GF-D8 (cell line): ENCODE results near the gene TMCC1.
"Not testable (repeated sequence)": the region's sequence is repeated elsewhere in the genome, so short reads cannot be mapped to it uniquely, and the experiment has no call there.

Experiments used
- DNase-seq: peaks from one replicate; lab custom pipeline; 2025; lab: John Stamatoyannopoulos, UW

Gene TMCC1

GRCh38 chr3:129645286-129645685 lies 248.2 kb downstream of the TMCC1 start:
- DNase-seq: peak; percentile 24

DNA sequence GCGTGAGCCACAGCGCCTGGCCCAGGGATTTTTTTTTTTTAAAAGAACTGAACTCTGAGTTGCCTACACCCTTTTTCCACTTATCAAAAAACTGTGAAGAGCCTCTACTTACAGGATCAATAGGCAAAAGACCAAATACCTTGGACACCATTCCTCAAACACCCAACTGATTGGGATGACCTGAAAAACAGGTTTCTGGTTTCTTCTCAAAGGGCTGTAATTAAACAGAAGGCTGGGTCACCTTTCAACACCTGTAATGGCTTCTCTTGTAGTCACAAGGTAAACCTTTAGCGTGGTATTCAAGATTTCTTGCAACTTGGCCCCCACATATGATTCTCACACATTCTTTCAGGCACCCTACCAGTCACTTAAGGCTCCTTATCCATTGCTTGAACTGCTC lies 248.7 kb downstream of the TMCC1 start:
- DNase-seq: no peak

GRCh38 chr3:129641567-129642260 lies 251.8 kb downstream of the TMCC1 start:
- DNase-seq: not testable (repeated sequence)

- not testable (repeated sequence) for DNase-seq
These were observed 252.5 kb downstream of the TMCC1 start for GRCh38 chr3:129640985-129641384.

GRCh38 chr3:129638481-129638880 lies 255.0 kb downstream of the TMCC1 start:
- DNase-seq: no peak

DNA sequence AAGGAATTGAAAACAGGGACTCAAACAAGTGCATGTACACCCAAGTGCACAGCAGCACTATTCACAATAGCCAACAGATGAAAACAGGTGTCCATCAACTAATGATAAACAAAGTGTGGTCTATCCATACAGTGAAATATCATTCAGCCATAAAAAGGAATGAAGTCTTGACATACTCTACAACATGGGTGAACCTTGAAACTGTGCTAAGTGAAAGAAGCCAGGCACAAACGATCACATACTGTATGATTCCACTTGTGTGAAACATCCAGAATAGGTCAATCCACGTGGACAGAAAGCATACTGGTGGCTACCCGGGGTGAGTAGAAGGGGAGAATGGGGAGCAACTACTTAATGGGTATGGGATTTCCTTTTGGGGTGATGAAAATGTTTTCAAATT lies 257.4 kb downstream of the TMCC1 start:
- DNase-seq: no peak

DNA sequence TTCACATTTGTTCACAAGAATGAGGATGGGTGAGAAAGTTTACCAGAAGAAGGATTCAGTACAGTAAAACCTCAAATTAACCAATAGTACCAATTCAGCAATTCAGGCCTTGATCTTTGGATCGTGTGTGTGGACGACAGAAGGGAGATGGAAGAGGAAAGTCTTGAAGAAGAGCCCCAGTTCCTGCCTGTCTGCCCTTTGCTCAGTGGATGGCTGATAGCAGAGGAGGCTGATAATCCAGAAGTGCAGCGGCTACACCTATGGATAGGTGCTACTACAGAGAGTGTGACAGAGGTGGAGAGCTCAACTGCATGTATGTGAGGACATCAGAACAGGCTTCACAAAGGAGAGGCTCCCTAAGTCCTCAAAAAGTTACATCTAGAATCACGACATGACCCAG lies 257.9 kb downstream of the TMCC1 start:
- DNase-seq: no peak

DNA sequence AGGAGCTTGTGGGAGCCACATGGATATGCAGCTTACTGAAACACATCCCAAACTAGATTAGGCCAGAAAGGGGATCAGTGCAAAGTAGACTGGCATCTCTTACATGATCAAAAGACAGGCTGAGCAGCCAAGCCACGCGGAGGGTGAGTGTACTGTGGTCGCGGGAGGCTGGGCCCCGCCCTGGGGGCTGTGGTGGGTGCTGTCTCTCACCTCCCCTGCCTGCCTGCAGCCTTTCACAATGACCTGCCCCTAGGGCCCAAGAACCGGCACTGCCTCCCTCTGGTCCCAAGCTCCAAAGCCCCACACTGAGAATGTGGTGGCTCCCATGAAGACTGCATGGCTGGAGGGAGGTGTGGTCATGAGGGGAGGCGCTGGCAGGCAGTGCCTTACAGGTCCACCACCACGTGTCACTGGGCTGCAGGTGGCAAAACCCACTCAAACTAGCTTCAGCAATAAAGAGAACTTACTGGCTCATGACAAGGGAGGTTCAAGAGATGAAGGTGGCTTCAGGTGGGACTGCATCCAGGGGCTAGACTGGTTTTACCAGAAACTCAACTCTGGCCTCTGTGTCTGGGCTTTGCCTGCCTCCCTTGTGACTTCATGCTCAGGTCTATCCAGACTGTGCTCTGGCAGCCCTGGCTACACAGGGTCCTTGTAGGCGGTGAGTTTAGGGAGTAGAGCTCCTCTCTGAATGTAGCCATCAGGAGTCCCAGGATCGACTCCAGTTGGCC lies 259.6 kb downstream of the TMCC1 start:
- DNase-seq: no peak

DNA sequence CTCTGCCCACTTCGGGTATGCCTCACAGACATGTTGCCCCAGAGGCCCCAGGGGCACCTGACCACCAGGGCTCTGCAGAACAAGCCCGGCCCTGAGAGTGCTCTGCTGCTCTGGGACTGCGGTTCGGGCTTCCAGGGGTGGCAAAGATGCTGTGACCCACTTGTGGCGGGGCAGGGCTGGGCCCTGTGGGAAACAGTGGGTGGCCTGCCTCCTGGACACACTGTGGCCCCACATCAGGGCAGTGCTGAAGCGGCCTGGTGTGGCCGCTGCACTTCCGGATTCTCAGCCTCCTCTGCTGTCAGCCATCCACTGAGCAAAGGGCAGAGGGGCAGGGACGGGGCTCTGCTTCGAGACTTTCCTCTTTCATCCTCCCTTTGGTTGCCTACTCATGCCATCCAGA lies 260.5 kb downstream of the TMCC1 start:
- DNase-seq: no peak

GRCh38 chr3:129632556-129632955 lies 261.0 kb downstream of the TMCC1 start:
- no peak for DNase-seq

DNA sequence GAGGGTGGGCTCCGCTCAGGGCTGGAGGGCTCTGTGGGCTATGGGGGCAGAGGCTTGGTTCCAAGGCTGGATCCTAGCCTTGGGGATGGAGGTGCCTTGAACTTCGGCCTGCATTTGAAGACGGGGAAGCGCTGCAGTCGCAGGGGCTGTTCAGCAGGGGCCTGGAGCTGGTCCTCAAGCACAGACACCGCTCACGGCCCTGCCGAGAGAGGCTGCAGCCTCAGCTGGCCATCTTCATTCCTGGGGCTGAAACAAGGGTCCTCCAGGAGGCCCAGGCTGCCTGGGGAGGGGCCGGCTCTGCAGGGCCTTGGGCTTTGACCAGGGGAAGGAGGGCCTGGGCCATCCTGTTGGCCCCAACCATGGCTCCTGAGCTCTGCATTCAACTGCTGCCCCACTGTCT lies 261.5 kb downstream of the TMCC1 start:
- no peak for DNase-seq

- no peak for DNase-seq
These were observed 264.5 kb downstream of the TMCC1 start for GRCh38 chr3:129629011-129629410.

DNA sequence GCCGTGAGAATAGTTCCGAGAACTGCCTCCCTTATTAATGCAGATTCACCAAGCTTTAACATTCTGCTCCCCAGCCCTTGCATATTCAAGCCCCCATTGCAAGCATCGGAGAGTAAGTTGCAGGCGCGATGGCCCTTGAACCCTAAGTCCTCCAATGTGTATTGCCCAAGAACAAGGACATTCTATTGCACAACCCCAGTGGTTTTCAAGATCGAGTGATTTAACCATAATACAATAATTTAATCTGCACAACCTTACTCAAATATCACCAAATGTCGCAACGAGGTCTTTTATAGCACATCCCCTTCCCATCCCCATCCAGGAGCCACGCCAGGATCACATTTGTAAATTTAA lies 265.4 kb downstream of the TMCC1 start:
- DNase-seq: no peak

GRCh38 chr3:129627350-129628168 lies 266.0 kb downstream of the TMCC1 start:
- peak; percentile 80 for DNase-seq

- DNase-seq: peak; percentile 70
These were observed 266.7 kb downstream of the TMCC1 start for GRCh38 chr3:129626744-129627349.

DNA sequence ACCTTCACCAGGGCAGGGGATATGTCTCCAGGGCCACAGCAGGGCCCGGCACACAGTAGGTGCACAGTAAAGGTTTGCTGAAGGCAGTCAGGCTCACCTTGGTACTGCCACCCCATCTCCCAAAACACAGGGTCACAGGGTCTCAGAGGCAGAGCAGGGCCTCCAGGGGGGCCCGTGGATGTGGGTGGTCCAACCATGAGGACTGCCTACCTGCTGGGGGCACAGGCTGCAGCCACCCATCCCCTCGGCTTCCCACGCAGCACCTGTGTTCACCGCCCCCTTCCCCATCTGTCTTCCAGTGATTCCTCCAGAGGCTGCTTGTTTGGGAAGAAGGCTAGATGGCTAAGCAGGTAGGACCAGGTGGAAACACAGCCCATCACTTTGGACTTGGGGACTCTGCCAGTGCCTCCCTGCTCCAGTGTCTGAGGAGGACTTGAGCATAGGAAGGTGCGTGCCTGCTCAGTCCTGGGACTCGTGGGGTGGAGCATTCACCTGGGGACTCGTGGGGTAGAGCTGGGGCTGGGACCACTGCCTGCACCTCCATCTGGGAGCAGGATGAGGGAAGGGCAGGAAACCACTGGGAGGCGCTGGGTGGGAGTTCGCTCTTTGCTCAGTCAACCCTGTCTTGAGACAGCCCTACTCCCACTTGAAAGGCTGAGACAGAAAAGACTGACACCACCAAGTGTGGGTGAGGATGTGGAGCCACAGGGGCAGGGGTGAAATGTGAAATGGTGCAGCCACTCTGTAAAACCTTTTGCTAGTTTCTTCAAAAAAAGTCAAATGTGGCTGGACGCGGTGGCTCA lies 268.2 kb downstream of the TMCC1 start:
- no peak for DNase-seq

DNA sequence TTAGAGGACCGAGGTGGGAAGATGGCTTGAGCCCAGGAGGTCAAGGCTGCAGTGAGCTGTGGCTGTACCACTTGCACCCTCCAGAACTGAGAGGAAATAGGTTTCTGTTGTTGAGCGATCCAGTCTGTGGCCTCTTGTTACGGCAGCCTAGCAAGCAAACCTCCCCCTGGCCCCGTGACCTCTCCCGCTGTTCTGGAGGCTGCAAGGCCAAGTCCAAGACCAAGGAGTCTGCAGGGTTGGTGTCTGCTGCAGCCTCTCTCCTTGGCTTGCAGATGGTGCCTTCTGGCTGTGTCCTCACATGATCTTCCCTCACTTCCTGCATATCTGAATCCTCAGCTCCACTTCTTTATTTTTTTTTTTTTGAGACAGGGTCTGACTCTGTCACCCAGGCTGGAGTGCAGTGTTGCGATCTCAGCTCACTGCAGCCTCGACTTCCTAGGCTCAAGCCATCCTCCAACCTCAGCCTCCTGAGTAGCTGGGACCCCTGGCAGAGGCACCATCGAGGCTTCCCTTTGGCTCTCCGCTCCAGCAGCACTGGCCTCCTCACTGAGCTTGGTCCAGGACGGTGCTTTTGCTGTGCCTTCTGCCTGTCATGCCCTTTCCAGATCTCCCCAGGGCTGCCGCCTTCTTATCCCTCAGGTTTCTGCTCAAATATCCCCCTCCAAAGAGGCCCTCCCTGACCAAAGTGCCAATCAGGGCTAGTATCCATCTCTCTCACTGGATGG lies 269.0 kb downstream of the TMCC1 start:
- DNase-seq: peak; percentile 9

- DNase-seq: no peak
These were observed 269.9 kb downstream of the TMCC1 start for GRCh38 chr3:129623447-129624118.

DNA sequence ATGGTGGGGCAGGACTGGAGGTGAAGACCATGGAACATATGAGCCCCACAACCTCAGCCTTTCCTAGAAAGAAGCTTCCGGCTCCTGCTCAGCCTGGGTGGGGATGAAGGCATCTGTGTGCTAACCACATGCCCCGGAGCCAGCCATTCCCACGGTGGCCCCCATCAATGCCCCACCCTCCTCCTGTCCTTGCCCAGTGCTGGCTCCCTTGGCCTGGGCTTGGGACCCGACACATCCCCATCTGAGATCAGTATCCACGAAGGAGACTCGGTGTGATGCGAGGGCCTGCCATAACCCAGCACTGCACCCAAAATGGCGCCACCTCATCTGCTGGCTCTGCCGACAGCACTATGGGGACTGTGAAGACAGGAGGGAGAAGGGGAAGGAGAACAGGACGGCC lies 270.6 kb downstream of the TMCC1 start:
- DNase-seq: no peak

- no peak for DNase-seq
These were observed 271.2 kb downstream of the TMCC1 start for GRCh38 chr3:129622226-129622874.
